ENCODE measurements around the gene MTHFD1L.

The MTHFD1L gene

GRCh38 chr6:151067684-151068596, 202.4 kb downstream of the MTHFD1L start:
- TF ChIP-seq, protein P1, sequence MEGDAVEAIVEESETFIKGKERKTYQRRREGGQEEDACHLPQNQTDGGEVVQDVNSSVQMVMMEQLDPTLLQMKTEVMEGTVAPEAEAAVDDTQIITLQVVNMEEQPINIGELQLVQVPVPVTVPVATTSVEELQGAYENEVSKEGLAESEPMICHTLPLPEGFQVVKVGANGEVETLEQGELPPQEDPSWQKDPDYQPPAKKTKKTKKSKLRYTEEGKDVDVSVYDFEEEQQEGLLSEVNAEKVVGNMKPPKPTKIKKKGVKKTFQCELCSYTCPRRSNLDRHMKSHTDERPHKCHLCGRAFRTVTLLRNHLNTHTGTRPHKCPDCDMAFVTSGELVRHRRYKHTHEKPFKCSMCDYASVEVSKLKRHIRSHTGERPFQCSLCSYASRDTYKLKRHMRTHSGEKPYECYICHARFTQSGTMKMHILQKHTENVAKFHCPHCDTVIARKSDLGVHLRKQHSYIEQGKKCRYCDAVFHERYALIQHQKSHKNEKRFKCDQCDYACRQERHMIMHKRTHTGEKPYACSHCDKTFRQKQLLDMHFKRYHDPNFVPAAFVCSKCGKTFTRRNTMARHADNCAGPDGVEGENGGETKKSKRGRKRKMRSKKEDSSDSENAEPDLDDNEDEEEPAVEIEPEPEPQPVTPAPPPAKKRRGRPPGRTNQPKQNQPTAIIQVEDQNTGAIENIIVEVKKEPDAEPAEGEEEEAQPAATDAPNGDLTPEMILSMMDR (IDR thresholded peaks at IDR 0.05; ENCODE audit: low read depth, low read length) = no peak
- peak overlapping the region in 1 of 2 donors; percentile 3 for H3K4me3 ChIP-seq (replicated peaks in 1 of 2; ENCODE audit: low read depth in 2 of 2, low read length in 2 of 2)
- peak; percentile 94 to 99 for DNase-seq (ENCODE audit: low read depth in 2 of 2)

DNA sequence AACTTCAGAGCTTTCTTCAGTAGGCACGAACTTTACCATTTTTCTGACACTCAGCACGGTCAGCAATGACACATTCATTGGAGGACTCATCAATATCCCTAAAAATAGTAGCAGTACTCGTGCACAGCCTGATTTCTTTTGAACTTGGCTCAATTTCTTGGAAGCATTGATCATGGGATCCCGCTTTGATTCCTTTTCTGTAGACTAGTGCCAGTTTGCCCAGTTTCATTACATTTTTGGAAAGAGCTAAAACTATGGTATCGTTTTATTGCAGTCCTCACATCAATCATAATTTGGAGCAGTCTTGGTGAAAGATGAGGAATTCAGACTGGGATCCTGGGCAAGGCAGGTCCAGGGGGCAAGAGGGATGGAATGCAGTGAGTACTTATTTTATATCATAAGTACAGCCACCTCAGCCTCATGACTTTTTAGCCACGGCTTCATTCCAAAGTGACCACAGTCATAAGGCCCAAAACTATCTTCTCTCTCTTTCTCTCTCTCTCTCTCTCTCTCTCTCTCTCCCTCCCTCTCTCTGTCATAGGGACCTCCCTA, 203.3 kb downstream of the MTHFD1L start:
- TF ChIP-seq, protein P1 (IDR thresholded peaks at IDR 0.05; ENCODE audit: low read depth, low read length) = no peak
- peak; percentile 58 to 77 for DNase-seq (ENCODE audit: low read depth in 2 of 2)
- no peak overlapping the region for H3K4me3 ChIP-seq (replicated peaks in 1 of 2; ENCODE audit: low read depth in 2 of 2, low read length in 2 of 2)

DNA sequence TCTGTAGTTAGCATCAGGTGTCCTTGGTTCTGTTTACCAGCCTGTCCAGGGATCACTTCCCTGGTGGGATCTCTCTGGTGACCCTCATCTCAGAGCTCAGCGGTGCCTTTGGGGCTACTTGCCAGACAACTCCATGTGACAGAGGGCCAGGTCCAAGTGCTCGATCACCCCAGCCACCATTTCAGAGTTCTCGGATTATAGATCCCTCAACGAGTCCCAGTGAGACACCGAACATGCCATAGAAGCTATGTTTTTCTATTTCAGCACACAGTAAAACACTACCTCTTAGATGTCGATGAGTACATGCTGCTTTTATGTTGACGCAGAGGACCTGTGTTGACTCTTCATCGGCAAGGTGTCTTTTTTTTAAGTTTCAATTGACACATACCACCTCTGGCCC, 204.1 kb downstream of the MTHFD1L start:
- H3K4me3 ChIP-seq (replicated peaks in 1 of 2; ENCODE audit: low read depth in 2 of 2, low read length in 2 of 2) = no peak overlapping the region
- no peak for DNase-seq (ENCODE audit: low read depth in 2 of 2)
- TF ChIP-seq, protein P1 (IDR thresholded peaks at IDR 0.05; ENCODE audit: low read depth, low read length) = no peak

DNA sequence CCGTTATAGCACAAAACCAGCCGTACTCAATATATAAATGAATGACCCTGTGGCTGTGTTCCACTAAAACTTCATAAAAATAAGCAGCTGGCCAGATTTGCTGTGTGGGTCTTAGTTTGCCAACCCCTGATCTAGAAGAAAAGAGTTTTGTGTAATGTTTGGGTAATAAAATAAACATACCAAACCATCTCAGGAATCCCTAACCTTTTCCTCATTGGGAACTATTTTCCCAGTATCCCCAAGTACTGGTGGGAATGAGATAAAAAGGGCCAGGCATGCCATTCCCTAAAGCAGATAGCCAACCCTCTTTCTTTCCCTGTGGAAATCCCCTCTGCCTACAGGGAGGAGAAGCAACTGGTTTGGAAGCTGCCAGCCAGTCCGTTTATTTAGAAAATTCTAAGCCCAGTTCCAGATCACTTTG, 205.1 kb downstream of the MTHFD1L start:
- TF ChIP-seq, protein P1 (IDR thresholded peaks at IDR 0.05; ENCODE audit: low read depth, low read length) = no peak
- H3K4me3 ChIP-seq (replicated peaks in 1 of 2; ENCODE audit: low read depth in 2 of 2, low read length in 2 of 2) = peak overlapping the region in 1 of 2 donors; percentile 8
- DNase-seq (ENCODE audit: low read depth in 2 of 2) = peak; percentile 62 to 73

GRCh38 chr6:151071295-151071694, 205.8 kb downstream of the MTHFD1L start:
- peak overlapping the region in 1 of 2 donors; percentile 8 for H3K4me3 ChIP-seq (replicated peaks in 1 of 2; ENCODE audit: low read depth in 2 of 2, low read length in 2 of 2)
- TF ChIP-seq, protein P1 (IDR thresholded peaks at IDR 0.05; ENCODE audit: low read depth, low read length) = no peak
- DNase-seq (ENCODE audit: low read depth in 2 of 2) = peak; percentile 91 to 96

DNA sequence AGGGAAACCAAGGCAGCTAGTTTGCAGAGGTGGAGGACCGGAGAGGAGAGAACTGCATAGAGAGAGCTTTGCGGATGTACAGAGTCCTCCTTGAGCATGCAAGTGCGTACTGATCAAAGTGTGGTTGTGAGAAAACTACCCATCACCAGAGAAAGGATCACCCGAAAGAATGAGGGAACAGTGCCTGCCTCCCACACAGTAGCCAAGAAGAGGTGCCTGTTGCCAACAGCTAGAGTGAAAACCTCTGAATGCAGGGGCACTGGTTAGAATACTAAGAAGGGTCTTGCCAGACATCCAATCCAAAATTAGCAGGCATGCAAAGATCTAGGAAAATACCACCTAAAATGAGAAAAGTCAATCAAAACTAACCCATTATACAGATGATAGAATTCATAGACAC, 207.6 kb downstream of the MTHFD1L start:
- no peak for DNase-seq (ENCODE audit: low read depth in 2 of 2)
- TF ChIP-seq, protein P1 (IDR thresholded peaks at IDR 0.05; ENCODE audit: low read depth, low read length) = no peak
- H3K4me3 ChIP-seq (replicated peaks in 1 of 2; ENCODE audit: low read depth in 2 of 2, low read length in 2 of 2) = no peak overlapping the region
